GM19397 (cell line): Measurements from ENCODE around the gene SAP30BP.
"Not testable (repeated sequence)": the region's sequence is repeated elsewhere in the genome, so short reads cannot be mapped to it uniquely, and the experiment has no call there.

Source experiments
- ATAC-seq: cut with Tn5 transposase; IDR thresholded peaks from one replicate; pipeline ENCODE4 v1.9.1; 2021; ENCODE audit warnings: mild to moderate bottlenecking, moderate library complexity; ENCODE audit not compliant: unreplicated experiment

Gene SAP30BP

GRCh38 chr17:75633486-75634375 is 33.4 kb upstream of the SAP30BP start:
- no peak for ATAC-seq

DNA sequence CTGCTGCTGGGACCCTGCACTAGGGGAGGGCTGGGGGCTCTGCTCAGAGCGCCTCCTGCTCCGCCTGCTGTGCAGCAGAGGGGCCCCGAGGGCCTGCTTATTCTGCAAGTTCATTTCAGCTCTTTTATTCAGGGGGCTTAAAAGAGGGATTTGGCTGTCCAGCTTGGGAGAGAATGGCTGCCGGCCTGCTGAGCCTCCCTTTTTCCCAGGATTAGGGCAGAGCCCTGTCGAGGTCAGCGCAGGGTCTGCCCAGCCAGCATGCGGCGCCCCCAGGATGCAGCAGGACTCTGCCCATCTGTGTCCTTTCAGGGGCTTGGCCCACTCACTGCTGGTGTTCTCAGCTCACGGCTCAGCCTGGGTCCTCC is 32.8 kb upstream of the SAP30BP start:
- no peak for ATAC-seq

GRCh38 chr17:75634754-75635609 is 32.2 kb upstream of the SAP30BP start:
- ATAC-seq, result no peak

DNA sequence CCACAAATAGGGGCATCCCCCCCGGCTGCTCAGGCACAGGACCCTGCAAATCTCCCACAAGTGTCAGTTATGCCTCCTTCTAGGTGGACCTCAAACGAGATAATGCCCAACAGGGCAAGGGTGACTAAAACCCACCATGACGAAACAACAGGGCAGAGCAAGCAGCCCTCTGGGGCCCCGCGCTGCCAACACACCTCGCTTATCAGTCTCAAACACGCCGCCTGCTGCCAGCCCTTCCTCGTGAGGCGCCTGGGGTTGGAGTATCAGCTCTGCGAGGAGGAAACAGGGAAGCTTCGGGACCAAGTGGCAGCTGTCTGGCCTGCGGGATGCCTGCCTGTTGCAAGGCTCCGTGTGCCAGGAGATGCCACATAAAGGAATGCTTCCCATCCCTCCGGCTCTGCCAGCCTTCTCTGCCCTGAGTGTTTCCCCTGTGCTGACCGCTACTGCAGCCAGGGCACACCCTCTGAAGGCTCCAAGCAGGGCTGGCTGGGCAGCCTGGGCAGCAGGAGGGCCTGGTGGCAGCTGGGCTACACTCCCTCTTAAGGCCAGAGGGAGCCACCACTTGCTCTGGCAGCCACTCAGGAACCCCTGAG is 31.4 kb upstream of the SAP30BP start:
- no peak for ATAC-seq

DNA sequence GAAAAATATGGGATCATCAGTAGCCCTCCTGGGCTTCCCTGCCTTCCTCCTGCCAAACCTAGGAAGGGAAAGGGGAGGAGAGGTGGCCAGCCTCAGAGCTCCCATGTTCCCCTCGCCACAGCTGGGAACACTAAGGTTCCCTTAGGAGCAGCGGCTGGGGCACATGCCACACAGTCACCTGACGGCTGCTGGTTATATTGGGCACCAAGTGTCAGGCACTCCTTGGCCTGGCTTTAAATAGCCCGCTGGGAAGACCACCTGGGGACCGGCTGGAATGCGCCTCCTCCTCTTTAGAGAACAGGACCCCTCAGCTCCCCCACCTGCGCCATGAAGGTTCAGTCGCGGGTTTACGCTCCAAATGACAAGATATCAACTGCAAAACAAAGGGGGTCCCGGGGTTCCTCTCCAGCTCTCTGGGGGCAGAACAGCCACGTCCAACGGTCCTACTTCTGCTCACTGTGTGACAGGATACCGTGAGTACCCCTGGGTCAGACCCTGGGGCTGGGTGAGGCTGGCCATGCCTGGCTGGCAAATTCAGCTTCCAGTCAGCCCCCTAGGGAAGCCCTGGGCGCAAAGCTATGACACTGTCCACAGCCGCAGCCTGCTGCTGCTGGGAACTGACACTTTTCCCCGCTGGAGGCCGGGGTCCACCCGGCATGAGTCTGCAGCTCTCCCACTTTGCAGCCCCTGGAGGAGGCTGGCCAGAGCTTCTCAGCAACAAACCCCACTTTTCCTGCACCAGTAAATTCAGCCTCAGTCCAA is 30.6 kb upstream of the SAP30BP start:
- no peak for ATAC-seq

- no peak for ATAC-seq
Measured at GRCh38 chr17:75637143-75637538, 30.0 kb upstream of the SAP30BP start.

- ATAC-seq, result no peak
Measured at GRCh38 chr17:75637551-75637950, 29.6 kb upstream of the SAP30BP start.

DNA sequence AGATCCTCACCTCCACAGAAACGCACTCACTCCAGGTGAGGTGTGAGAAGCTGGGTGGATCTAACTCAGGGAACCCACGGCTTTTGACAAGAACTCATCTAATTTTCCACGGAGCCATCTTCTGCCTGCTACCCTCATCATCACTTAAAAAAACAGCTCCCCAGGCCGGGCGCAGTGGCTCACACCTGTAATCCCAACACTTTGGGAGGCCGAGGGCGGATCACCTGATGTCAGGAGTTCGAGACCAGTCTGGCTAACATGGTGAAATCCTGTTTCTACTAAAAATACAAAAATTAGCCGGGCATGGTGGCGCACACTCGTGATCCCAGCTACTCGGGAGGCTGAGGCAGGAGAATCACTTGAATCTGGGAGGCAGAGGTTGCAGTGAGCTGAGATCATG is 29.1 kb upstream of the SAP30BP start:
- ATAC-seq, result not testable (repeated sequence)

DNA sequence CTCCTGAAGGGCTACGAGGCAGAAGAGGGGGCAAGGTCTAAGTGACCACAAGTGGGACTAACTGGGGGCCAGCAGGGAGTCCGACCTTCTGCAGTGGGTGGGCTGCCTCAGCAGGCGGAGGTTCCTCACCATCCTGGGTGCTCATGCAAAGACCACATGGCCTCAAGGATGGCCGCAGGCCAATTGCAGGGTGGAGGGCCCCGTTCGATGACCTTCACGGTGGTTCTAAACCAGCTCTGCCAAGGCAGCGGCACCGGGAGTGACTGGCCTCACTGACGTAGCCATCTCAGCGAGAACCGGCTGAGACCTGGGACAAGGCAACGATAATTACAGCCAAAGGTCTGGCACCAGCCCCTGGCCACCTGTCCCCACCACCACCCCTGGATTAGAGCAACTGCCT is 28.2 kb upstream of the SAP30BP start:
- no peak for ATAC-seq

DNA sequence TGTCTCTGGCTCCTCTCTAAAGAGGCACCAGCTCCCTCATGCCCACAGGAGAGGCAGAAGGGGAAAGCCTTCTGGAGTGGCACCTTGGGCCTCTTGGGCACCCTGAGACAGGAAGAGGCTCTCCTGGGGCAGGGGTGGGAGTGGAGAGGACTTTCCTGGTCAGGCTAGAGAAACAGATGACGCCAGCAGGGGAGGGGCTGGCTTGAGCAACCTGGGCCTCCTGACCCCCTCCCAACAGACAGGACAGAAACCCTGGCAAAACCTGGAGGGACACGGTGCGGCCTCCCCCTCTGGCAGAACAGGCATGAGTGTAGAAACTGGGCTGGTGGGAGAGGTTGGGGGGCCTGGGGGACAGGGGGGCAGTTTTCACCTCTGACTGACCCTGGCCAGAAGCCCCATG is 27.8 kb upstream of the SAP30BP start:
- no peak for ATAC-seq

DNA sequence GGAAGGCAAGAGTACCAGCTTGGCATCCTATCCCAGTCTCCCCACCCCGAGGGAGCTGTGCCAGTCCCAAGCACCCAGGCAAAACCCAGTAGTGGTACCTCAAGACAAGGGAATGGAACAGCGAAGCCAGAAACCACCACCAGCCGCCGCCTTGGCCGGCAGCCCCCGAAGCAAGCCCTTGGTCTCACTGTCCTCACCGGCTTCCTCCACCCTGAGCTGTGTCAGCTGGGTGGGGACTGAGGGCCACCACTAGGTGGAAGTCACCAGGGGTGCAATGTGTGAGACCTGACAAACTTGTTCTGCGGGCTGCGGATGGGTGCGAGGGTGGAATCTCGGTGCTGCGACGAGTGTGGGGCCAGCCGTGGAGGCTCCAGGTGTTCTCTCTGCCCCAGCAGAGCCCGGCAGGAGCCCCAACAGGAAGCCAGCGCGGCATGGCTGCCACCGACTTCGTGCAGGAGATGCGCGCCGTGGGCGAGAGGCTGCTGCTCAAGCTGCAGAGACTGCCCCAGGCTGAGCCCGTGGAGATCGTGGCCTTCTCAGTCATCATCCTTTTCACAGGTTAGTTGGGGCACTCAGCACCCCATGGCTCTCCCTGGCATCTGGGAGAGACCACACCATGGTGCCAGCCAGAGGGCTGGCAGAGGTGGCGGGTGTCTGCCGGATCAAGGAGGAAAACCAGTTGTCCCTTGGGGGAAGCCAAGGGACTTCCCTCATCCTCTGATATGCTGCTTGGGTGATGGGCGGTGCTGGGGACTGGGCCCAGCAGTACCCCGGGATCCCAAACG is 27.2 kb upstream of the SAP30BP start:
- ATAC-seq, result no peak

- ATAC-seq, result no peak
Measured at GRCh38 chr17:75640556-75641119, 26.5 kb upstream of the SAP30BP start.

DNA sequence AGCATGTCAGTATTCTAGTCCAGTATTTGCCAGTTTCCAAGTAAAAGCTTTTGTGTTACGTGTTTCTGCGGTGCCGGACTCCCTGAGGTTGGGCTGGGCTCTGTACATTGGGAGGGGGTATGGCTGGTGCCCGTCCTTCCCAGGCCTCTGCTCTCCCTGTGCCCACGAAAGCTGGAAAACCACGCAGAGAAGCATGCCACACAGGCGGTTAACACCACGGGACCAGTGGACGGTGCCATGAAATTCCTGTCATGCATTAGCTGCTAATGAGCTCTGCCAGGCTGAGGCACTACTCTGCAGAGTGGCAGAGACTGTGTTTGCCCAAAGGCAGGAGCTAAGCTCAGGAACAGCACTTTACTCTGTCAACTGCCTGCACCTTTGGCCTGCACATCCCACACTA is 25.8 kb upstream of the SAP30BP start:
- ATAC-seq, result no peak

DNA sequence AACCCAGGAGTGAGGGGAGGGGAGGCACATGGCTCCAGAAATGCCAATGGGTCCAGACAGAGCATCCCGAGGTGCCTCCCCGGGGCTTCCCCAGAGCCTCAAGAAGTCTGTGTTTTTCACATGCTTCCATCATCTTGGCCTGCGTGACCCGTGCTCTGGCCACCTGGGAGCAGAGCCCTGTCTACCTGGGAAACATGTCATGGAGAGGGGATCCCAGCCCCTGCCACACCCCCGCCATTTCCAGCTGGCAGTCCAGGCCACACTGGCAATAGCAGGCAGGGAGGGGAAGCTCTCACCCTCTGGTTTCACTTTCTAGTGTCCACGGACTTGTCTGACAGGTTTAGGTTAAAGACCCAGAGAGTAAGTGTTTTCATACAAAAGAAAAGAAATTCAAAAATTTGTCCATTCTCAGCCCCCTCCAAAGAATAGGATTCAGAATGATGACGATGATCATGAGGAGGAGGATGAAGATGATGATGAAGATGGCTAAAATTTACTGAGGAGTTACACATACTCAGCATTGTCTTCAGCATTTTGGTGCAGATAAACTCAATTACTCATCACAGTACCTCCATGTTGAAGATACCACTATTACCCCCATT is 24.9 kb upstream of the SAP30BP start:
- ATAC-seq, result no peak

DNA sequence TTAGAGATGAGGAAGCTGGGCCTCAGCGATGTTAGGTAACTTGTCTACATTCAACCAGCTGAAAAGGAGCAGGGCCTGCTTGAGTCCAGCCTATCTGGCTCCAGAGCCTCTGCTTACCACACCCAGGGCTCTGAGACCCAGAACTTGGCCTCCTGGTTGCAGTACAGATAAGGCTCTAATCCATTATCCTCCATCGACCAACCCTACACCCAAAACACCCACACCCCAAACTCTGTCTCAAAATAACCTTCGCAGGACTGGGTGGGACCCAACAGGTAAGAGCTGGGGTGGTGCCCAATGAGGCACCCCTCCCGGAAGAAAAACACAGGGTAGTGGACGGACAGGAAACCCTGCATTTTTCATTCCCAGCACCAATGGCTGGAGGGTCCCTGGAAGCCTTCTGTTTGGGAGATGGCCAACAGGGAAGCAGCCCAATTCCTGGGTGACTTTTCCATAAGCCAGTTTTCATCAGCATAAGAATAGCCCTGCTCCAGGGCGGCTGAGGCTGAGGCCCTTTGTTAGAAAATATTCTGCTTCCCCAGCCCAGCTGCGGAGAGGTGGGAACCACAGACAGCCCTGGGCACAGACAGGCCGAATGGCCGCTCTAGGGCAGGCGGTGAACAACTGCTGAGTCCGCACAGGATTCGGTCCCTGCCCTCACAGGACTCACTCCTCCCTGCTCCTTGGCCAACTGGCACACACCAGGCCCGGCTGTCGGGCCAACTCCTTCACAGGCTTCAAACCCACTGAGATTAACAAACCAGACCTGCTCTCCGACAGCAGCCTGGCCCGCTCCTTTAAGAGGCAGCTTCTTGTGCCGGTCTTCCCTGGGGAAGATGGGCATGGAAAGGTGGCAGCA is 24.1 kb upstream of the SAP30BP start:
- no peak for ATAC-seq

DNA sequence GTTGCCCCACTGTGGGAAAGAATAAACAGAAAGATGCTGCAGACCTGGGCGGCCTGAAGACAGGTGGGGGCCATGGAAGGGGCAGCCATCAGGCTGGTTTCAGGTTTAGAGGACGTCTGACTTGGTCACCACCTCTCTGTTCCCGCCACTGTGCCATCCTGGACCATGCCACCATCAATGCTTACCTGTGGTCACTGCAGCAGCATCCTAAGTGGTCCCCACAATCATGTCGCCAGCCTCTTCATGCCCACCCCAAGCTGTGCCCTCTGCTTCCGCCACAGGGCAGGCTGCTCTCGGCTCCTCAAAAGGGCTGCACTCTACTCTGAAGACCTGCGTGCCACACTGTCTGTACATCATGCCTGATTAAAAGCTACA is 23.5 kb upstream of the SAP30BP start:
- no peak for ATAC-seq

GRCh38 chr17:75645501-75645888 is 21.6 kb upstream of the SAP30BP start:
- no peak for ATAC-seq

GRCh38 chr17:75645889-75646637 is 21.1 kb upstream of the SAP30BP start:
- ATAC-seq, result peak; percentile 81
